ENCODE data around the gene POLR1E. TPM values are rescaled to one million over a fixed set of nuclear protein-coding genes. Genes with fewer than 3 reads are reported as not detected.

POLR1E gene
- total RNA-seq, 2 donors from 2014 or later: 15.0 to 29.7 TPM

DNA sequence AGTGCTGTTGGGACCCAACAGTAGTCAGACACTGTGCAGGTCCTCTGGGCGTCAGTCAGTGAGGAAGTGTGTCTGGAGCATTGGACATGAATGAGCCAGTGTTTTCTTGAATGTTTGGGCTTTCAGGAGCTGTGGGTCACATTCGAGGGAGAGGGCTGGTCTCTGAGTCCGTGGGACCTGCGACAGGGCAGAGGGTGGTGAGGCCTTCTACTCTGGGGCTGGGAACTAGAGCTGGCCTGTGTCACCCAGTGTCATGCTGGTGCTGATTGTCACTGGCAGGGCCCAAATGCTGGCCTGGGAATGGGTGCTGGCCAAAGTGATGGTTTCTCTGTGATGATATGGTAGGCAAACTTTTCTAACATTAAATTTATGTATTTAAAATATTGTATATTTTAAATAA, 10.3 kb downstream of the POLR1E start:
- H3K36me3 ChIP-seq: peaks cover 23% of the 10 kb centered on the region
- ATAC-seq (ENCODE audit: insufficient number of reproducible peaks, low FRiP score, low read depth) (no peak), DNase-seq (ENCODE audit: low spot score) (no peak)
- peak overlapping the region; percentile 15 for H3K4me3 ChIP-seq
- no peaks in the 10 kb centered on the region for H3K9me3 ChIP-seq
- TF ChIP-seq, protein P1, sequence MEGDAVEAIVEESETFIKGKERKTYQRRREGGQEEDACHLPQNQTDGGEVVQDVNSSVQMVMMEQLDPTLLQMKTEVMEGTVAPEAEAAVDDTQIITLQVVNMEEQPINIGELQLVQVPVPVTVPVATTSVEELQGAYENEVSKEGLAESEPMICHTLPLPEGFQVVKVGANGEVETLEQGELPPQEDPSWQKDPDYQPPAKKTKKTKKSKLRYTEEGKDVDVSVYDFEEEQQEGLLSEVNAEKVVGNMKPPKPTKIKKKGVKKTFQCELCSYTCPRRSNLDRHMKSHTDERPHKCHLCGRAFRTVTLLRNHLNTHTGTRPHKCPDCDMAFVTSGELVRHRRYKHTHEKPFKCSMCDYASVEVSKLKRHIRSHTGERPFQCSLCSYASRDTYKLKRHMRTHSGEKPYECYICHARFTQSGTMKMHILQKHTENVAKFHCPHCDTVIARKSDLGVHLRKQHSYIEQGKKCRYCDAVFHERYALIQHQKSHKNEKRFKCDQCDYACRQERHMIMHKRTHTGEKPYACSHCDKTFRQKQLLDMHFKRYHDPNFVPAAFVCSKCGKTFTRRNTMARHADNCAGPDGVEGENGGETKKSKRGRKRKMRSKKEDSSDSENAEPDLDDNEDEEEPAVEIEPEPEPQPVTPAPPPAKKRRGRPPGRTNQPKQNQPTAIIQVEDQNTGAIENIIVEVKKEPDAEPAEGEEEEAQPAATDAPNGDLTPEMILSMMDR (IDR thresholded peaks at IDR 0.05): no peak
- no peaks in the 10 kb centered on the region for H3K27me3 ChIP-seq (replicated peaks; ENCODE audit: insufficient read depth)
- H3K4me1 ChIP-seq (ENCODE audit: control insufficient read depth in 1 of 2, low read depth in 2 of 2): peaks cover 5 to 18% of the 10 kb centered on the region in 2 donors
- peak overlapping the region; percentile 86 to 88 for H3K27ac ChIP-seq

DNA sequence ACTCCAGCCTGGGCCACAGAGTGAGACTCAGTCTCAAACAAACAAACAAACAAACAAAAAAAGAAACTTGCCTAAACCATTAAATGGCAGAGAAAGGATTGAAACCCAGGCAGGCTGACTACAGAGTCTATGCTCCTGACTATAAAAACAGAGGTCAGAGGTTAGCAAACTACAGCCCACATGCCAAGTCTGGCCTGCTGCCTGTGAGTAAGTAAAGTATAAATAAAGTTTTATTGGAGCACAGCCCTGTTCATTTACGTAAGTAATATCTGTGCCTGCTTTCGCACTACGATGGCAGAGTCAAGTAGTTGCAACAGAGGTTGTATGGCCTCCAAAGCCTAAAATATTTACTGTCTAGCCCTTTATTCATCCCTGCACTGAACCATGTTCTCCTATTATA, 11.6 kb downstream of the POLR1E start:
- no peak for DNase-seq (ENCODE audit: low spot score)
- Histone ChIP-seq H3K4me1 (ENCODE audit: control insufficient read depth in 1 of 2, low read depth in 2 of 2) (peaks cover 5 to 18% of the 10 kb centered on the region in 2 donors), H3K27me3 (replicated peaks; ENCODE audit: insufficient read depth) (no peaks in the 10 kb centered on the region), H3K4me3 (no peak overlapping the region), H3K36me3 (peaks cover 36% of the 10 kb centered on the region), H3K27ac (no peak overlapping the region), H3K9me3 (no peaks in the 10 kb centered on the region)
- ATAC-seq (ENCODE audit: insufficient number of reproducible peaks, low FRiP score, low read depth): no peak
- TF ChIP-seq, protein P1 (IDR thresholded peaks at IDR 0.05): no peak

DNA sequence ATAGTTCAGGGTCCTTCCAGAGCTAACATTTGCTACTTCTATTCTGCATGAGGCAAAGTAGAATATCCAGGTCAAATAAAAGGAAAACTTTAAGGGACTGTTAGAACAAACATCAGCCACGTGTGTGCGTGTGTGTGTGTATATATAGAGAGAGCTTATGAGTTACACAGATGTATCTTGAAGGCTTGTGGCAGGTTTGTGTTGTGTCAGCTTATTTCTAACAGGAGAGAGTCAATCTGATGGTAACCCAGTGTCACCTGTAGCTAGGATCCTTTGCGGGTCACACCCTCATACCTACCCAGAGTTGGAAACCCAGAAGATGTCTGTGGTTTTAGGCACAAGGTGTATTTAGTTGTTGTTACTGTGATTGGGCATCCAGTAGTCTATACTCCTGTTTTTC, 12.7 kb downstream of the POLR1E start:
- Histone ChIP-seq H3K27ac (no peak overlapping the region), H3K4me3 (no peak overlapping the region), H3K4me1 (ENCODE audit: control insufficient read depth in 1 of 2, low read depth in 2 of 2) (peaks cover 5 to 18% of the 10 kb centered on the region in 2 donors), H3K36me3 (peaks cover 41% of the 10 kb centered on the region), H3K9me3 (no peaks in the 10 kb centered on the region), H3K27me3 (replicated peaks; ENCODE audit: insufficient read depth) (no peaks in the 10 kb centered on the region)
- ATAC-seq (ENCODE audit: insufficient number of reproducible peaks, low FRiP score, low read depth): no peak
- TF ChIP-seq, protein P1 (IDR thresholded peaks at IDR 0.05): no peak
- DNase-seq (ENCODE audit: low spot score): no peak

DNA sequence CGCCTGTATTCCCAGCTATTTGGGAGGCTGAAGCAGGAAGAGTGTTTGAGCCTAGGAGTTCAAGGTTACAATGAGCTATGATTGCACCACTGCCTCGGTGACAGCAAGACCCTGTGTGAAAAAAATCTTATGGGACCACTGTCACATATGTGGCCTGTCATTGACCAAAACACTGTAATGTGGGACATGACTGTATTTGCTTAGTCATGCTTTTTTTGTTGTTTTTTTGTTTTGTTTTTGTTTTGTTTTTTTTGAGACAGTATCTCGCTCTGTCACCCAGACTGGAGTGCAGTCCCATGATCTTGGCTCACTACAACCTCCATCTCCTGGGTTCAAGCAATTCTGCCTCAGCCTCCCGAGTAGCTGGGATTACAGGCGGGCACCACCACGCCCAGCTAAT, 13.5 kb downstream of the POLR1E start:
- TF ChIP-seq, protein P1 (IDR thresholded peaks at IDR 0.05): no peak
- no peak for DNase-seq (ENCODE audit: low spot score)
- peaks cover 5 to 18% of the 10 kb centered on the region in 2 donors for H3K4me1 ChIP-seq (ENCODE audit: control insufficient read depth in 1 of 2, low read depth in 2 of 2)
- H3K27ac ChIP-seq: no peak overlapping the region
- no peak for ATAC-seq (ENCODE audit: insufficient number of reproducible peaks, low FRiP score, low read depth)
- H3K4me3 ChIP-seq: no peak overlapping the region
- no peaks in the 10 kb centered on the region for H3K27me3 ChIP-seq (replicated peaks; ENCODE audit: insufficient read depth)
- H3K9me3 ChIP-seq: no peaks in the 10 kb centered on the region
- peaks cover 37% of the 10 kb centered on the region for H3K36me3 ChIP-seq

DNA sequence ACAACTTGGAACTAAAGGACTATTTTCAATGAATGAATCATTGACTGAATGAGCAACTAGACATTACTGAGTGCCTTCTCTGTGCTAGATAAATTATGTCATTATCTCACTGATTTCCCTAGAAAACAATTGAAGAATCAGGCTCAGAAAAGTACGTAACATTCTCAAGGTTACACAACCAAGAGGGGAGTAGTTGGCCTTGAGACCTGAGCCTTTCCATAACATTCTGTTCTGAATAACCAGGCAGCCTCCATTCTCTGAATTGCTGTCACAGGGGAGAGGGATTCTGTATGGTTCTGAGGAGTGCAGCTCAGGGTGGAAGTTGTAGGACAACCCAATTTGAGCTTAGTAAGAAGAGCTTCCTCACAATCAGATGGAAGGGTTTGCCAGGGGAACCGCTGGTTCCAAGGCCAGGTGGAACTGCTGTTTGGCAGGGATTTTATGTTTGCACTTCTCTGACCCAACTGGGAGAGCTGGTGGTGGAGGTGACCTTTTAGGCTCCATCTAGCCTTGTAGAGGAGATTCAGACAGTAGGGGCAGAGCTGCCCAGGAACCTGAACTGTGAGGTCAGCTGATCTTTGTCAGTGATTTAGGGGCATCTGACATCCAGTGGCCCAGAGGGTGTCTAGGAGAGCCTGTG, 16.3 kb downstream of the POLR1E start:
- Histone ChIP-seq H3K4me1 (ENCODE audit: control insufficient read depth in 1 of 2, low read depth in 2 of 2) (no peaks in the 10 kb centered on the region), H3K27me3 (replicated peaks; ENCODE audit: insufficient read depth) (no peaks in the 10 kb centered on the region), H3K36me3 (peaks cover 37% of the 10 kb centered on the region), H3K9me3 (no peaks in the 10 kb centered on the region), H3K27ac (no peak overlapping the region), H3K4me3 (no peak overlapping the region)
- ATAC-seq (ENCODE audit: insufficient number of reproducible peaks, low FRiP score, low read depth): no peak
- no peak for DNase-seq (ENCODE audit: low spot score)
- TF ChIP-seq, protein P1 (IDR thresholded peaks at IDR 0.05): no peak
